HG02610 (cell line): ENCODE results near the gene GPBP1.

Experiments used
- ATAC-seq: cut with Tn5 transposase; IDR thresholded peaks from one replicate; pipeline ENCODE4 v1.9.1; 2021; ENCODE audit warnings: mild to moderate bottlenecking, moderate library complexity; ENCODE audit not compliant: unreplicated experiment

The GPBP1 gene

DNA sequence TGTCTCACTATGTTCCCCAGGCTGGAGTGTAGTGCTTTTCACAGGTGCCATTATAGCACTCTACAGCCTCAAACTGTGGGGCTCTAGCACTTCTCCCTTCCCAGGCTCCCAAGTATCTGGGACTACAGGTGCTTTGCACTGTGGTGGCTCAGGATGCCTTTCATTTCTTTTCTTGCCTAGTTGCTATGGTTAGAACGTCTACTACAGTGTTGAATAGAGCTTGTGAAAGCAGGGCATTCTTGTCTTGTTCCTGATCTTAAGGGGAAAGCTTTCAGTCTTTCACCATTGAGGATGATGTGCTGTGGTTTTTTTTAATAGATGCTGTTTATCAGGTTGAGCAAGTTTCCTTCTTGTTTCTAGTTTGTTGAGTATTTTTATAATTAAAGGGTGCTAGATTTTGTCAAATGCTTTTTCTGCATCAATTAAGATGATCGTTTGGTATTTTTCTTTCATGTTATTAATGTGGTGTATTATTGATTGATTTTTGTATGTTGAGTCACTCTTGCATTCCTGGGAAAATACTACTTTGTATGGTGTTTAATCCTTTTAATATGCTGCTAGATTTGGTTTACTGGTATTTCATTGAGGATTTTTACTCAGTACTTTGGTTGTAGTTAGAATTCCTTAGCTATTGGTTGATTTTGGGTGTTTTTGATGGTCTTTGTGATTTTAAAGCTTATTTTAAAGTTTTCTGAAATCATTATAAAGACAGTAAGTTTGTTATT is 35.6 kb downstream of the GPBP1 start:
- ATAC-seq: no peak

- ATAC-seq: no peak
Observed at GRCh38 chr5:57210633-57211032, 36.8 kb downstream of the GPBP1 start.

- no peak for ATAC-seq
Observed at GRCh38 chr5:57211039-57211438, 37.2 kb downstream of the GPBP1 start.

DNA sequence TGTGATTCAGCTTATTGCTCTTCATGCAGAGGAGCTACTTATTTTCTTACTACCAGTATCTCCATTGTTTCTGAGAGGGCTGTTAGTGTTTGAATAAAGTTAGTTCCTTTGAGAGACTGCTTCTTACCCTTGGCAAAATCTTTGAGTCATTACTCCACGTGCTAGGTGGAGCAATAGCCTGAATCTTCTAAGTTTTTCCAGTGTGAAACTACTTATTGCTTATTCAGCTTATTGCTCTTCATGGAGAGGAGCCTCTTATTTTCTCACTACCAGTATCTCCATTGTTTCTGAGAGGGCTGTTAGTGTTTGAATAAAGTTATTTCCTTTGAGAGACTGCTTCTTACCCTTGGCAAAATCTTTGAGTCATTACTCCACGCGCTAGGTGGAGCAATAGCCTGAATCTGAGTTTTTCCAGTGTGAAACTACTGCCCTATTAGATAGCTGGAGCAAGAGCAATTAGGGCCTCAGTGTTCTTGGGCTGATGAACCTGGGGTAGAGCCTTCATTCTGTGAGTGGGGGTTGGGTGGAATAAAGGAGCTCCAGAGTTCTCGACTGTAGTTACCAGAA is 41.9 kb downstream of the GPBP1 start:
- no peak for ATAC-seq

- no peak for ATAC-seq
Observed at GRCh38 chr5:57216714-57217113, 42.9 kb downstream of the GPBP1 start.

DNA sequence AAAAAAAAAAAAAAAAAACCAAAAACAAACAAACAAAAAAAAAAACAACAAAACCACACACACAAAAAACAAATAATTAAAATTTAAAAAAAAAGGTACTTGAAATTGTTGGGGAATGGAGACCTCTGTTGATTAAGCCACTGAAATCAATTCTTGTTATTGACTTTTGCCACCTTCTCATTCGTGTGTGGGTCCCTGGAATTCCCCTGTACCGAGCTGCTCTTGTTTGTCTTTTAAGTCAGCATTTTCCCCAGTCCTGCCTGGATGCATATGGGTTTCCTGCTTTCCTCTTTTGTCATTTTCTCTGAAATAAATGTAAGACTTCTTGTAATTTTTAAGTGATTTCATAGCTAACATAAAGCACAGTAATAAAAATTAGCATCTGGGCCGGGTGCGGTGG is 45.5 kb downstream of the GPBP1 start:
- ATAC-seq: no peak

DNA sequence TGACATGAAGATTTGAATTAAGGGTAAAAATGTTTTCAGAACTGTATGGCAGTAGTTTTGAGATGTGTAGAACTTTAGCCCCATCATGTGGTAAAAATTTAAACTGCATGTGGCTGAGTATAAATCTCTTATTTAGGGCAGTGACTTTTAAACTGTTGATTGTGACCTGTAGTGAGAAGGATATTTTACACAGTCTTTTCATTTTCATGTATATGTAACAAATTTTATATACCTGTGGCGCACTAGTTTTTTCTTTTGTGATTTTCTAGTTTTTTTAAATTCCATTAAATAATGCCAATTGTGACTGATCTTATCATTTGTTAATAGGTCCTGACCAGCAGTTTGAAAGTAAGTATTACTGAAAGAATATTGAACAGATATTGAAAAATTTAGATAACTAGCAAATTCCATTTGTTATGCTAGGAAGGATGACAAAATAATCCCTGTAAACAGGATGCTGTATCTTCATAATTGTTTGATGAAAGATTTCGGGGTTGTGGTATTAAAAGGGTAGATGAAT is 47.2 kb downstream of the GPBP1 start:
- no peak for ATAC-seq

GRCh38 chr5:57225553-57225952 is 51.7 kb downstream of the GPBP1 start:
- no peak for ATAC-seq

DNA sequence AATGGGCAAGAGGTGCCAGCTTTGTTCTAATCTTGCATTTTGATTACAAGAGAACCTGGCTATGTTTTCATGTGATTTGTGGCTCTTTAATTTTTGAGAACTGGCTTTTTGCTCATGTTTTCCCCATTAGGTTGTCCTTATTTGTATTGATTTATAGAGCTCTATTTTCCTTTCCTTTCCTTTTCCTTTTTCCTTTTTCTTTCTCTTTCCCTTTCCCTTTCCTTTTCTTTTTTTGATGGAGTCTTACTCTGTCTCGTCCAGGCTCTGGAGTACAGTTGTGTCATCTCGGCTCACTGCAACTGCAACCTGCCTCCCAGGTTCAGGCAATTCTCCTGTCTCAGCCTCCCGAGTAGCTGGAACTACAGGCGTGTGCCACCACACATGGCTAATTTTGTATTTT is 55.5 kb downstream of the GPBP1 start:
- no peak for ATAC-seq

DNA sequence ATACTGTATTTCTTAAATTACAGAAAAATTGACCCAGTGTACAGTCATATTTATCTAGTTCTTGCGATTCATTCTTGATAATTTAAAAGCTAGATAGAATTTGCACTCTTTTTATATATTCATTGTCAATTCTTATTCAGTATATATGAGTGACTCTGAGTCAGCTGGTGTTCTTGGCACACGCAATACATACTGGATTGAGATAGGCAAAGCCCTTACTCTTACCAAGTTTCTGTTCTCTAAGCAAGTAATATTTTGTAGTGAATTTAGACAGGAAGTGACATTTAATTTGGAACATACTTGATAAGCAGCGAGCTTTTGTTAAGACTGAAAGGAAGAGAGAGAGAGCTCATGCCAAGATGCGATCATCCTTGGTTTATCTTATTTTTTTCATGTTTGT is 57.7 kb downstream of the GPBP1 start:
- no peak for ATAC-seq

DNA sequence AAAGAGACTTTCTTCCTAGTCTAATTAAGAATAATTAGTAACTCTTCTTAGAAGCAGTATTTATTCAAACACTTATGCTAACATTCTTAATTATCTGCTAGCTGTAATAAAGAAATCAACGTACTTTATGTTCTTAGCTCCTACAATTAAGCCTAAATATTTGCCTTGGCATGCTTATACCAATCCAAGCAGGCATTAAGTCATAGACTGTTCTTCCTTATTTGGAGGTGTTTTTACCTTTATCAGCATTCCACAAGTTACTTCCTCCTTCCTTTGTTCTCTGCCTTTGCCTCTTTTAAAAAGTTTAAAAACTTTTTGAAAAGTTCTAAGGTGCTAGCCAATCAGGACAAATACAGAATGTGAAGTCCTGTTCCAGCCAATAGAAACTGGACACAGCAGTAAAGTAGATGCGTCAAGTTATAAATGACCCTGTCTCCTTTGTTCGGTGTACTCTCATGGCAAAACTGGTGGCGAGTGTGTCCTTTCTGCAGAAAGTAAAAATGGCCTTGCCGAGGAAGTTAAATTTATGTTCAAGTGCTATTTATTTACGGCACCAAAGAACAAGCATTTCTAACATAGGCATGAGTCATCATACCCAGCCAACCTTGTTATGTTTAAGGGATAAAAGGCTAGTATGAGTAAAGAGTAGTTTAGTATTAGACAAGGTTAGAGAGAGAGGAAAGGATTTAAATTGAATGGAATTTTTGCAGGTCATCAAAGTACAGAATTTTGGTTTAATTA is 58.6 kb downstream of the GPBP1 start:
- ATAC-seq: no peak

DNA sequence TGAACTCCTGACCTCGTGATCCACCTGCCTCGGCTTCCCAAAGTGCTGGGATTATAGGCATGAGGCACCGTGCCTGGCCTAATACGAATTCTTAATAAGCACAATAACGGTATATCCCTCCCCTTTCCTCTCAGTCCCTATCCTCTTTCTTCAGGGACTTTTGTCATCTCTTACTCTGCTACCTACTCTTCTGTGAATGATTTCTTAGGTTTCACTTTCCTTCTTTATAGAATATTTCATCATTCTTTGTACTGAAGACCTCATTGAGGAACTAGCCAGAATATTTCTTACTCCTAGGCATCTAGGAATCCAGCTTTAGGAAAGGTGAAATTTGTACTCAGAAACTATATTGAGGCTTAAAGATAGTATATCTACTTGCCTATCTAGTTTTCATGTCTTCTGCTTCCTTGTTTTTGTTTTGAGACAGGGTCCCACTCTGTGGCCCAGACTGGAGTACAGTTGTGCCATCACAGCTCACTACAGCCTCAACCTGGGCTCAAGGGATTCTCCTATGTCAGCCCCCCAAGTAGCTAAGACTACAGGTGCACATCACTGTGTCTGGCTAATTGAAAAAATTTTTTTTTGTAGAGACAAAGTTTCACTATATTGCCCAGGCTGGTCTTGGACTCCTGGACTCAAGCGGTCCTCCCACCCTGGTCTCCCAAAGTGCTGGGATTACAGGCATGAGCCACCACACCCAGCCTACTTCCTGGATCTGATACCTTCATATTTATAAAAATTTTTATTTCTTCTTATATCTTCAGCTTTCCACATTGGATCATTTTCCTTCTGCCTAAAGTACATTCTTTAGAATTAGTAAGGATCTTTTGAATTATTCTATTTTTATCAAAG is 69.7 kb downstream of the GPBP1 start:
- ATAC-seq: peak; percentile 71

DNA sequence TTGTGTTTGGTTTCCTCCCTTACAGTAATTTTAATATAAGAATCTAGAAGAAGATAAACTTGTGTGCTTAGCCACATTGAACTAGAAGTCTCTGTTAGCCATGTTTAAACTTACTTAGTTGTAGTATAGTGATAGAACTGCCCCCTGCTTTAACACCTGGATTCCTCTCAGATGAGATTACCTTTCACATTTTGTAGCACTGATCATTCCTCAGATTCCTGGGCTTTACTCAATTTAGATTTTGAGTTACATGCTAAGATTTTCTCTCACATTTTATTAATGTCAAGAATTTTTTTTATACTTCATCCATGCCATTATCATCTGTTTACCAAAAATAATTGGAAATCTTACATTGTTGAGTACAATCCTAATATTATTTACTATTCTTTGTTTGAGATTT is 70.5 kb downstream of the GPBP1 start:
- no peak for ATAC-seq

DNA sequence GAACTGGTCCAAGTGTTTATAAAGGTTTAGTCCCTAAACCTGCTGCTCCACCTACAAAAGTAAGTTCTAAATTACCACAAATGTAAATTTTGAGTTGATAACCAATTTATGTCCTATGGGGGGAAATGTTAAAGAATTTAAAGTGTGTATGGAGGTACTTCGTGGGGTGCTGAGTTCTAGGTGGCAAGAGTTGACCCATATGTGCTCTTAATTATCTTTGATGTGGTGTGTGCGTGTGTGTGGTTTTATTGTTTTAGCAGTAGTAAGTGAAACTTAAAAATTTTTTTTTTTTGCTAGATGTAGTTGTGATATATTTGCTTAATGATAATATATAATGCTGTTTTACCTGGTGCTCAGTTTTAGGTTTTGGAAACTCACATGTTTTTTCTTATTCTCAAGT is 72.6 kb downstream of the GPBP1 start:
- ATAC-seq: no peak

GRCh38 chr5:57247765-57248164 is 73.9 kb downstream of the GPBP1 start:
- ATAC-seq: no peak

DNA sequence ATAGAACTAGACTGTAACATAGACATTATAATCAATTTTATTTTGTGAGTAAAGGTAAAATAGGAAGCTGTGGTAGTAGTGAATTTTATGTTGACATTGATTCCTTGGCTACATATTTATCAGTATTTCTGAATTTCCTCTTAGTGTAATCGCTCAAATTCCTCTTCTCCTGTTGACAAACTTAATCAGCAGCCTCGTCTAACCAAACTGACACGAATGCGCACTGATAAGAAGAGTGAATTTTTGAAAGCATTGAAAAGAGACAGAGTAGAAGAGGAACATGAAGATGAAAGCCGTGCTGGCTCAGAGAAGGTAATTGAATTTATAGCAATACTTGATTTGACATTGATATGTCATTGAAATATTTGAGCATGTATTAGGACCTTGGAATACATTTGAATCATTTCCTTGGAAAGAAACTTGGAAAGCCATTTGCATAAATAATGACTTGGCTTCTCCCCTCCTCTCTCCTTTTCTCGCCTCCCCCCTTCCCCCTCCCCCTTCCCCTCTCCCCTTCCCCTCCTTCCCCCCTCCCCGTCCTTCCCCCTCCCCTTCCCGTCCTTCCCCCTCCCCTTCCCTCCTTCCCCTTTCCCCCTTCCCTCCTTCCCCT is 75.5 kb downstream of the GPBP1 start:
- ATAC-seq: no peak

DNA sequence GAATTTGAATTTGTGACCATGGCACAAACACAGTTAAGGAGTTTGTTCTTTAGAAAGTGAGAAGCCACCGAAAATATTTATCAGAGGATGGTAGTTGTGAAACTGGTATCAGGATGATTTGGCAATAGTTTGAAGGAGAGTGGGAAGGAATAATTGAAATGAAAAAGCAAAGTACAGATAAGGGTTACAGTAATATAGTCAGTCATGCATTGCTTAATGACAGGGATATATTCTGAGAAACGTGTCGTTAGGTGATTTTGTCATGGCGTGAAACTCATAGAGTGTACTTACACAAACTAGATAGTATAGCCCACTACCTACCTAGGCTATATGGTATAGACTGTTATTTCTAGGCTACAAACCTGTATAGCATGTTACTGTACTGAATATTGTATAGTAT is 84.2 kb downstream of the GPBP1 start:
- no peak for ATAC-seq

GRCh38 chr5:57258943-57259342 is 85.1 kb downstream of the GPBP1 start:
- ATAC-seq: no peak

GRCh38 chr5:57259704-57260103 is 85.8 kb downstream of the GPBP1 start:
- ATAC-seq: no peak

- ATAC-seq: no peak
Observed at GRCh38 chr5:57262541-57262940, 88.7 kb downstream of the GPBP1 start.

DNA sequence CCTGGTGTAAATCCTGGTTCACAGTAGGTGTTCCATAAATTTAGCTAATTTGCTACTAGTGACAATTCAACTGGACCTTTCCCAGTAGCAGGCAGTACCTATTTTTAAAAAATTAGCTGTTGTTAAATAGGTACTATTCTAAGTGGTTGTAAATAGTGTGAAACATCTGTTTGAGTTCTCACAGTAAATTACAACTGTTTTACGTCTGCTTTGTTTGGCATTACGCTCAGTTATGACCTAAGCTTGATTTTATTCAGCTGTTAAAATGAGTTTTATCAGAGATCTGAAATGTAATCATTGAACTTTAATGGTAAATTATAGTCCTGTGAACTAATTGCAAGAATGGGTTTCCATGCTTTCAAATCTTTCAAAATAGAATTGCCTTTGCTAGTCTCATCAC is 93.9 kb downstream of the GPBP1 start:
- ATAC-seq: no peak
